H1 (cell line): ENCODE data around the gene KCNE4. TPM values are rescaled to one million over a fixed set of nuclear protein-coding genes. Genes with fewer than 3 reads are reported as not detected.

ENCODE experiments used
- ASH2L ChIP-seq: fragments of 200-600, 300-600 bp; sonication (generic); IDR thresholded peaks from one replicate; pipeline ENCODE4 v1.7.1; 2017; ENCODE audit warnings: low read length
- BRCA1 ChIP-seq: IDR thresholded peaks from 2 replicates; pipeline ENCODE4 v1.6.1; 2012; ENCODE audit warnings: low read depth, low read length, improper control_type of control experiment
- CBX8 ChIP-seq: fragments of 300-800, 300-1000 bp; sonication (generic); IDR thresholded peaks from 2 replicates; pipeline ENCODE4 v1.7.1; 2016; ENCODE audit warnings: low read depth, low read length, borderline replicate concordance
- FOSL1 ChIP-seq: IDR thresholded peaks from 2 replicates; pipeline ENCODE4 v1.6.1; 2011; ENCODE audit warnings: mild to moderate bottlenecking, low read depth, low read length, moderate library complexity; ENCODE audit not compliant: insufficient read depth
- polyA plus RNA-seq, 7 experiments: library from polyadenylated mRNA; depleted of rRNA in 3 of 7; stranded (reverse) in 5 of 7; unstranded in 2 of 7; fragments of >200 nt in 5 of 7; fragments of 200-250 nt in 2 of 7; gene quantifications; 1 replicate in 5 of 7; 2 replicates in 1 of 7; 4 replicates in 1 of 7; pipeline versions ENCODE4 v1.2.1 to v1.2.3, GENCODE V29; 2011 to 2013; ENCODE audit warnings: missing spikeins in 2 of 7, mixed read lengths in 2 of 7
- total RNA-seq: library from RNA; stranded (reverse); fragmentation: NEBNext Ultra II Directional; extraction: Animal tissue kit (Norgen Biotek cat#: 25700); gene quantifications from 2 replicates; pipeline ENCODE4 v1.2.1, GENCODE V29; 2021

KCNE4 gene
- total and polyA plus RNA-seq, 2 of the 8 experiments (the other 6 are each of a cell fraction or from before 2014, with no cell fraction given) = 0.08 to 0.09 TPM

DNA sequence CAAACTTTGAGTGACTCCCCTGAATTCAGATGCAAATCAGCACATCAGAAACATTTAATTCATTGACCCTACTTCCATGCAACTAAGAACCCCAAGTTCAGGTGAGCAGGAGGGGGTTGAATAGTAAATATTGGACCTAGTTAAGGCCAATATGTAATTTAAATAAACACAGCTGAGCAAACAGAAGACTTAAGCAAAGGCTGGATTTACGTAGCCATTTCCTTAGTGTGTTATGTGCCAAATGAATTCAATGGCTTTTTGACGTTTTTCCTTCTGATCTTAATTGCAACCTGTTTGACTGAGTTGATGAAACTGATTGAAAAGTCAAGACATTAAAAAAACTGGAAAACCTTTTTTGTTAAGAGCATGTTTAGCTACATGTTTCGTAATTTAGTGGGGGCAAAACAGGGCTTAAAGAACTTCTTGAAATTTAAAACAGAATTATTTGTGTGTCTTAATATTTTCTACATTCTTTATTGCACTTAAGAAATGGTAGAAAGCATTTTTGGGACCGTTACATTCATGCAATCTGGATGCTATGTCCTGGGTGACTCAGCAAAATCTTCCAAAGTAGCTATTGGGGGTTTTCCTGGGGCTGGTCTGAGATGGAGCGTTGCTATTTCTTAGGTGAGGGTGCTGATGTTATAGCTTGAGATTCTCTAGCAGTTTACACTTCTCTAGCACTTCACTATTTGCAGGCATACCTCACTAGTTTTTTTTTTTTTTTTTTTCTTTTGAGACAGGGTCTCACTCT is 25.5 kb upstream of the KCNE4 start (continued):
- TF ChIP-seq BRCA1 = no peak
- no peak for TF ChIP-seq CBX8
- no peak for TF ChIP-seq FOSL1
- no peak for TF ChIP-seq ASH2L
- TF ChIP-seq, all 59 proteins: peak for 2
